ENCODE measurements around the gene HDDC2.

DNA sequence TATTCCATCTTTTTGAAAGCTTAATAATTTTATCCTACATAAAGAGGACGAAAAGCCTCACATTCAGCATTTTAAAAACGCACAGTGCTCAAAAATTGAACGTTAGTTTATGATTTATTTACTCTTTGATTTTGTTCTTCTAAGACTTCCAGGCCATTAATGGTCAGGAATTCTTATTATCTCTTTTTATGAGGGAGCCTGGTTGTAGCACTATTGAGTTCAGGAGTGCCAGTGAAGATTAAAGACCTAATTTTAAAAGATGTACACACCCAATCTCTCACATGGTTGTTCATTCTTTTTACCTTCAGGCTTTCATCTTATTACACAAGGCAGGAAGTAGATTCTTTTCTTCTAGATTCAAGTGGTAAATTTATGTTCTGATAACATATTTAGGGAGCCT lies 68.6 kb downstream of the HDDC2 start:
- no peak for TF ChIP-seq JUN (IDR thresholded peaks at IDR 0.05; ENCODE audit: low read depth, low read length)
- no peak for TF ChIP-seq EP300 (IDR thresholded peaks at IDR 0.05; ENCODE audit: borderline replicate concordance in 1 of 2, low read depth in 2 of 2, low read length in 2 of 2)
- no peak for TF ChIP-seq POLR2AphosphoS5 (IDR thresholded peaks at IDR 0.05; ENCODE audit: low read depth, low read length)
- no peak for TF ChIP-seq POLR2A (IDR thresholded peaks at IDR 0.05; ENCODE audit: control extremely low read depth in 1 of 2, low read depth in 2 of 2, low read length in 2 of 2)
- TF ChIP-seq, protein P1, sequence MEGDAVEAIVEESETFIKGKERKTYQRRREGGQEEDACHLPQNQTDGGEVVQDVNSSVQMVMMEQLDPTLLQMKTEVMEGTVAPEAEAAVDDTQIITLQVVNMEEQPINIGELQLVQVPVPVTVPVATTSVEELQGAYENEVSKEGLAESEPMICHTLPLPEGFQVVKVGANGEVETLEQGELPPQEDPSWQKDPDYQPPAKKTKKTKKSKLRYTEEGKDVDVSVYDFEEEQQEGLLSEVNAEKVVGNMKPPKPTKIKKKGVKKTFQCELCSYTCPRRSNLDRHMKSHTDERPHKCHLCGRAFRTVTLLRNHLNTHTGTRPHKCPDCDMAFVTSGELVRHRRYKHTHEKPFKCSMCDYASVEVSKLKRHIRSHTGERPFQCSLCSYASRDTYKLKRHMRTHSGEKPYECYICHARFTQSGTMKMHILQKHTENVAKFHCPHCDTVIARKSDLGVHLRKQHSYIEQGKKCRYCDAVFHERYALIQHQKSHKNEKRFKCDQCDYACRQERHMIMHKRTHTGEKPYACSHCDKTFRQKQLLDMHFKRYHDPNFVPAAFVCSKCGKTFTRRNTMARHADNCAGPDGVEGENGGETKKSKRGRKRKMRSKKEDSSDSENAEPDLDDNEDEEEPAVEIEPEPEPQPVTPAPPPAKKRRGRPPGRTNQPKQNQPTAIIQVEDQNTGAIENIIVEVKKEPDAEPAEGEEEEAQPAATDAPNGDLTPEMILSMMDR (IDR thresholded peaks at IDR 0.05; ENCODE audit: control extremely low read depth in 1 of 3, insufficient read depth in 1 of 3, low read depth in 1 of 3, low read length in 3 of 3) = no peak
- no peak for TF ChIP-seq TEAD4 (IDR thresholded peaks at IDR 0.05; ENCODE audit: low read depth, low read length)
- no peak for TF ChIP-seq NRF1 (IDR thresholded peaks at IDR 0.05; ENCODE audit: low read depth, low read length)
- TF ChIP-seq HDAC2 (IDR thresholded peaks at IDR 0.05; ENCODE audit: borderline replicate concordance in 1 of 2, low read depth in 2 of 2, low read length in 2 of 2) = no peak
- no peak for TF ChIP-seq SIN3A (conservative IDR thresholded peaks at IDR 0.05 in 1 of 2, IDR thresholded peaks at IDR 0.05 in 1 of 2; ENCODE audit: low read depth in 1 of 2, low read length in 2 of 2)

All from H1 (cell line).